ENCODE results near the gene ATP6V0E1. TPM values are rescaled to one million over a fixed set of nuclear protein-coding genes. Genes with fewer than 3 reads are reported as not detected.
"Not testable (repeated sequence)": the region's sequence is repeated elsewhere in the genome, so short reads cannot be mapped to it uniquely, and the experiment has no call there.

Gene ATP6V0E1
- total and polyA plus RNA-seq, 3 donors from 2014 or later = 124 to 170 (median 134) TPM

DNA sequence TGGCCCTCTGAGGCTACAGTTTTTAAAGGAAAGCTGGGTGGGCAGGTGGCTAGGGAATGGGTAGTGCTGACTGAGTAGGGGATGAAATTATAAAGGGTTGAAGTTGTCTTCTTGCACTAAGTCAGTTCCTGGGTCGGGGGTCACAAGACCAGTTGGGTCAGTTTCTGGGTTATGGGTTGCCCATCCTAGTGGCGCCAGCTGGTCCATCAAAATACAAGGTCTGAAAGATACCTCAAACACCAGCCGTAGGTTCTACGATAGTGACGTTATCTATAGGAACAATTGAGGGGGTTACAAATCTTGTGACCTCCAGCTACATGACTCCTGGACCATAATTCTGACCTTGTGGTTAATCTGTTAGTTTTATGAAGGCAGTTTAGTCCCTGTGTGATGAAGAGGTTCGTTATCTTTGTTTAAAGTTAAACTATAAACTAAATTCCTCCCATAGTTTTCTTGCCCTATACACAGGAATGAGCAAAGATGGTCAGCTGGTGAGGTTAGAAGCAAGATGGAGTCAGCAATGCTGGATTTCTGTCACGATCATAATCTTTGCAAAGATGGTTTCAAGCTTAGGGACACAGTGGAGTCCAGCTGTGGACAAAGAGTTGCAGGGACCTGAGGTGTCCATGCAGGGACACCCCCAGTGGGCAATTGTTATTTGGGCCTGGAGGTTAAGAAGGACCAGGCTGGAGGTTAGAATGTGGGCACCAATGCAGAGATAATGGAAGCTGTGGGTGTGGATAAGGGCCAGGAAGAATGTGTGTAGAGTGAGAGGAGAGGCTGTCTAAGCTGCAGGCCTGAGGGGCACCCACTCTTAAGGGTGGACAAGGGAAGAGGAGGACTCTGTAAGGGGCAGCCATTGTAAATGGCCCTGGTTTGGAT, 58.6 kb downstream of the ATP6V0E1 start:
- Histone ChIP-seq H3K36me3 (ENCODE audit: low read depth, missing control alignments) (no peaks in the 10 kb centered on the region), H3K9me3 (no peaks in the 10 kb centered on the region), H3K4me3 (no peak overlapping the region), H3K4me1 (no peaks in the 10 kb centered on the region), H3K27ac (no peak overlapping the region), H3K27me3 (no peaks in the 10 kb centered on the region)
- no peak for TF ChIP-seq POLR2A (IDR thresholded peaks at IDR 0.05)
- TF ChIP-seq, protein P1, sequence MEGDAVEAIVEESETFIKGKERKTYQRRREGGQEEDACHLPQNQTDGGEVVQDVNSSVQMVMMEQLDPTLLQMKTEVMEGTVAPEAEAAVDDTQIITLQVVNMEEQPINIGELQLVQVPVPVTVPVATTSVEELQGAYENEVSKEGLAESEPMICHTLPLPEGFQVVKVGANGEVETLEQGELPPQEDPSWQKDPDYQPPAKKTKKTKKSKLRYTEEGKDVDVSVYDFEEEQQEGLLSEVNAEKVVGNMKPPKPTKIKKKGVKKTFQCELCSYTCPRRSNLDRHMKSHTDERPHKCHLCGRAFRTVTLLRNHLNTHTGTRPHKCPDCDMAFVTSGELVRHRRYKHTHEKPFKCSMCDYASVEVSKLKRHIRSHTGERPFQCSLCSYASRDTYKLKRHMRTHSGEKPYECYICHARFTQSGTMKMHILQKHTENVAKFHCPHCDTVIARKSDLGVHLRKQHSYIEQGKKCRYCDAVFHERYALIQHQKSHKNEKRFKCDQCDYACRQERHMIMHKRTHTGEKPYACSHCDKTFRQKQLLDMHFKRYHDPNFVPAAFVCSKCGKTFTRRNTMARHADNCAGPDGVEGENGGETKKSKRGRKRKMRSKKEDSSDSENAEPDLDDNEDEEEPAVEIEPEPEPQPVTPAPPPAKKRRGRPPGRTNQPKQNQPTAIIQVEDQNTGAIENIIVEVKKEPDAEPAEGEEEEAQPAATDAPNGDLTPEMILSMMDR (IDR thresholded peaks at IDR 0.05) = no peak
- WGBS, 2 donors = 82 to 87% methylated on average over 7 of the region's 7 CpGs
- DNase-seq = peak; percentile 3
- intact Hi-C loops (cut with DNase I; ENCODE audit: low total_unique reads) = no loop called here

DNA sequence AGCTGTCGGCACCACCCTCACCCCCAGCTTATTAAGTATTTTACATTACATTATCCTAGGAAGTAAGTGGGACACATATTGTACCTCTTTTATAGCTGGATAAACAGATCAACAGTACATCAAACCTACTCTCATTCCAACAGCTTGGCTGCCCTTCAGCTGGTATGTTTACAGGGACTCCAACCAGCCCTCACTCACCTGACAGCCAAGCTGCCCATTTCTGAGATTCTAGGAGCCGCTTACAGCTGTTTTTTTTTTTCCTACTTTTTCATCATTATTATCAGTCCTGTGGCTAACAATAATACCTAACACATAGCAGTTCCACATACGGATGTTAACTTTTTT, 59.2 kb downstream of the ATP6V0E1 start:
- no peaks in the 10 kb centered on the region for H3K4me1 ChIP-seq
- no peak overlapping the region for H3K4me3 ChIP-seq
- intact Hi-C loops (cut with DNase I; ENCODE audit: low total_unique reads) = no loop called here
- no peak for DNase-seq
- no peaks in the 10 kb centered on the region for H3K27me3 ChIP-seq
- H3K9me3 ChIP-seq = no peaks in the 10 kb centered on the region
- no peak overlapping the region for H3K27ac ChIP-seq
- whole genome bisulfite sequencing, 2 donors = 91% methylated on average over 3 of the region's 3 CpGs
- H3K36me3 ChIP-seq (ENCODE audit: low read depth, missing control alignments) = no peaks in the 10 kb centered on the region
- TF ChIP-seq, protein P1 (IDR thresholded peaks at IDR 0.05) = no peak
- no peak for TF ChIP-seq POLR2A (IDR thresholded peaks at IDR 0.05)

DNA sequence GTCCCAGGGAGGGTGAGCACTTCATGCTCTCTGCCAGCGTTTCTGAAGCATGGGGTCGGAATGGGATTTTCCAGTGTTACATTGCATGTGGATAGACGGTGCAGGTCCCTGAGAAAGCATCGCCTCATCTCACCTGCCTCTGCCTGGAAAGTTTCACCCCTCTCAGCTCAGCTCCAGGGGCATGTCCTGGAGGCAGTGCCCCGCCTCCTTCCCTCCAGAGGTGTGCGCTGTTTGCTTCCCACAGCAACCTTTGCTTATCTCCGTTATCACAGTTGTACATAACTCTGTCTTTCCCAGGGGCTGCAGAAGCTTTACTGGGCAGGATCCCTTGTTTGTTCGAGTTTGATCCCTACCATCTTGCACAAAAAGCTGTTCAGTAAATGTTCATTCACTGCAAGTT, 61.9 kb downstream of the ATP6V0E1 start:
- WGBS, 2 donors = 54 to 63% methylated on average over 8 of the region's 8 CpGs

DNA sequence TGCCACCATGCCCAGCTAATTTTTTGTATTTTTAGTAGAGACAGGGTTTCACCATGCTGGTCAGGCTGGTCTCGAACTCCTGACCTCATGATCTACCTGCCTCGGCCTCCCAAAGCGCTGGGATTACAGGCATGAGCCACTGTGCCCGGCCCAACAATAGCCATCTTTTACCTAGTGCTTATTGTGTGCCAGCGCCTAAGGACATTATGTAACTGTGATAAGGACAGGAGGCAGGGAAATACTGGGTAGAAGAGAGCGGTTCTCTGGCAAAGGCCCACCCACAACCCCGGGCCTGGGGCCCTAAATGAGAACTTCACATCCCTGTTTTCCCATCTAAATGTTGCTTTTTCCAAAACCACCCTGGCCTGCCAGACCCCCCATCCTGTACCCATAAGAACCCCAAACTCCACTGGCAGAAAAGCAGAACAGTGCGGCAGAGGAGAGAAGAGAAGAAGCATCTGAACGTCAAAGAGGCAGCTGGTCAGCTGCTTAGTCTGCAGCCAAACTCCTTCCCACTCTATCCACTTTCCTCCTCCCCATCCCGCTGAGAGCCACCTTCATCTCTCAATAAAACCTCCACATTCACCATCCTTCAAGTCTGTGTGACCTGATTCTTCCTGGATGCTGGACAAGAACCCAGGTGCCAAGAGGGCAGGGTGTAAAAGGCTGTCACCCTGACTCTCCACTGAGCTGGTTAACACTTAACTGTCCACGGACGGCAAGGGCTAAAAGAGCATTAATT, 63.7 kb downstream of the ATP6V0E1 start:
- H3K36me3 ChIP-seq (ENCODE audit: low read depth, missing control alignments); H3K27ac ChIP-seq; H3K9me3 ChIP-seq; H3K4me3 ChIP-seq; DNase-seq; H3K27me3 ChIP-seq; H3K4me1 ChIP-seq; intact Hi-C loops (cut with DNase I; ENCODE audit: low total_unique reads): not testable (repeated sequence)
- 70 to 82% methylated on average over 12 of the region's 12 CpGs for WGBS, 2 donors

More for the DNA sequence above, 61.9 kb downstream of the ATP6V0E1 start:
- Histone ChIP-seq H3K4me3 (no peak overlapping the region), H3K9me3 (no peaks in the 10 kb centered on the region), H3K36me3 (ENCODE audit: low read depth, missing control alignments) (no peaks in the 10 kb centered on the region), H3K4me1 (peaks cover 7% of the 10 kb centered on the region), H3K27me3 (no peaks in the 10 kb centered on the region), H3K27ac (no peak overlapping the region)
- no peak for DNase-seq
- intact Hi-C loops (cut with DNase I; ENCODE audit: low total_unique reads) = no loop called here
- TF ChIP-seq, protein P1 (IDR thresholded peaks at IDR 0.05) = no peak
- TF ChIP-seq POLR2A (IDR thresholded peaks at IDR 0.05) = no peak

DNA sequence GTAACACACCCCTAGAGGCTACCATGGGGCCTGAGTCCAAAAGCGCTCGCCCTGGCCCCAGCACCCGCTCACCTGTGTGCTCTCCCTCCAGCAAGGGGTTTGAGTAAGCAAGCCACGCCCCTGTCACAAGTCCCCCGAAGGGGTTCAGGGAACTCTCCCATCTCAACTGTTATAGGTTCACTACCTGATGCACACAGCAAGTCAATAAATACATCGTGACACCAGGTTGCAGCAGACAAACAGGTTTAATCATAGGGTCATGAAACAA, 64.2 kb downstream of the ATP6V0E1 start:
- no peak overlapping the region for H3K4me3 ChIP-seq
- 74 to 91% methylated on average over 6 of the region's 6 CpGs for WGBS, 2 donors
- no peaks in the 10 kb centered on the region for H3K9me3 ChIP-seq
- TF ChIP-seq POLR2A (IDR thresholded peaks at IDR 0.05) = no peak
- TF ChIP-seq, protein P1 (IDR thresholded peaks at IDR 0.05) = no peak
- no peak for DNase-seq
- no peaks in the 10 kb centered on the region for H3K36me3 ChIP-seq (ENCODE audit: low read depth, missing control alignments)
- no peaks in the 10 kb centered on the region for H3K27me3 ChIP-seq
- peaks cover 7% of the 10 kb centered on the region for H3K4me1 ChIP-seq
- intact Hi-C loops (cut with DNase I; ENCODE audit: low total_unique reads) = no loop called here
- no peak overlapping the region for H3K27ac ChIP-seq

Data from testis (tissue), 3 donors.